ENCODE data around the gene BICD1.

- no peak for TF ChIP-seq CTCF (IDR thresholded peaks at IDR 0.05; ENCODE audit: low read depth, low read length, poor library complexity, severe bottlenecking)
- TF ChIP-seq EZH2phosphoT487 (IDR thresholded peaks at IDR 0.05; ENCODE audit: borderline replicate concordance, low read length) = no peak
These were observed 227.7 kb downstream of the BICD1 start for GRCh38 chr12:32334371-32334777.

Data from DOHH2 (cell line).